GM19099 (cell line): ENCODE data around the gene LRBA.

ENCODE experiments used
- POLR2A ChIP-seq: IDR thresholded peaks from 3 replicates; pipeline ENCODE4 v1.6.1; 2011; ENCODE audit warnings: low read depth; ENCODE audit not compliant: insufficient read length; ENCODE audit errors: extremely low read depth

LRBA gene

GRCh38 chr4:150579551-150580234 lies 435.4 kb downstream of the LRBA start:
- TF ChIP-seq POLR2A: no peak

- TF ChIP-seq POLR2A: no peak
These were observed 436.2 kb downstream of the LRBA start for GRCh38 chr4:150578745-150579501.

GRCh38 chr4:150577796-150578195 lies 437.3 kb downstream of the LRBA start:
- TF ChIP-seq POLR2A: no peak

GRCh38 chr4:150574678-150575077 lies 440.4 kb downstream of the LRBA start:
- TF ChIP-seq POLR2A: no peak

GRCh38 chr4:150573534-150573933 lies 441.6 kb downstream of the LRBA start:
- TF ChIP-seq POLR2A: no peak

GRCh38 chr4:150572704-150573504 lies 442.2 kb downstream of the LRBA start:
- no peak for TF ChIP-seq POLR2A

GRCh38 chr4:150570862-150571261 lies 444.2 kb downstream of the LRBA start:
- no peak for TF ChIP-seq POLR2A

GRCh38 chr4:150569998-150570535 lies 445.0 kb downstream of the LRBA start:
- no peak for TF ChIP-seq POLR2A

GRCh38 chr4:150569384-150569987 lies 445.6 kb downstream of the LRBA start:
- no peak for TF ChIP-seq POLR2A

- TF ChIP-seq POLR2A: no peak
These were observed 448.0 kb downstream of the LRBA start for GRCh38 chr4:150567070-150567469.

- no peak for TF ChIP-seq POLR2A
These were observed 452.3 kb downstream of the LRBA start for GRCh38 chr4:150562751-150563150.

GRCh38 chr4:150562250-150562649 lies 452.8 kb downstream of the LRBA start:
- TF ChIP-seq POLR2A: no peak

- TF ChIP-seq POLR2A: no peak
These were observed 453.8 kb downstream of the LRBA start for GRCh38 chr4:150561143-150561737.

- no peak for TF ChIP-seq POLR2A
These were observed 467.8 kb downstream of the LRBA start for GRCh38 chr4:150547154-150547838.
